HFFc6 (cell line): ENCODE results near the gene MYO15A. TPM values are rescaled to one million over a fixed set of nuclear protein-coding genes. Genes with fewer than 3 reads are reported as not detected.

Experiments used
- DNase-seq: peaks from one replicate; pipeline ENCODE4 v3.0.0-alpha.2; 2018
- H3K27ac Mint-ChIP-seq: 2 replicates; pipeline ENCODE4 v1.8.0; 2020; ENCODE audit warnings: mild to moderate bottlenecking, mixed read lengths
- H3K27me3 Mint-ChIP-seq: 2 replicates; pipeline ENCODE4 v1.8.0; 2021; ENCODE audit warnings: mild to moderate bottlenecking, moderate library complexity, mixed read lengths; ENCODE audit not compliant: insufficient read depth
- H3K36me3 Mint-ChIP-seq: 2 replicates; pipeline ENCODE4 v1.8.0; 2021; ENCODE audit warnings: low read depth, mixed read lengths
- H3K4me1 Mint-ChIP-seq: 2 replicates; pipeline ENCODE4 v1.8.0; 2020; ENCODE audit warnings: low read depth, mixed read lengths
- H3K4me3 Mint-ChIP-seq: 2 replicates; pipeline ENCODE4 v1.8.0; 2020; ENCODE audit warnings: mild to moderate bottlenecking, moderate library complexity, mixed read lengths
- H3K9me3 Mint-ChIP-seq: 2 replicates; pipeline ENCODE4 v1.8.0; 2020; ENCODE audit warnings: mild to moderate bottlenecking, mixed read lengths
- total RNA-seq, 6 experiments: library from RNA; stranded (reverse); fragmentation: NEBNext Ultra II Directional; extraction: Animal tissue kit (Norgen Biotek cat#: 25700); gene quantifications; 2 replicates in 1 of 6; 3 replicates in 5 of 6; pipeline ENCODE4 v1.2.3, GENCODE V29; 2021
- TF ChIP-seq, protein P1 (sequence below): fragments of 200-600 bp; sonication (generic); IDR thresholded peaks from 2 replicates; pipeline ENCODE4 v1.5.0; 2021; ENCODE audit warnings: antibody characterized with exemption, mild to moderate bottlenecking

The MYO15A gene
- total RNA-seq, 6 experiments from 2014 or later = 0.12 to 0.20 (median 0.16) TPM; not detected in 2

GRCh38 chr17:18141210-18141803, 32.8 kb downstream of the MYO15A start:
- H3K4me3 Mint-ChIP-seq = no peak overlapping the region
- H3K9me3 Mint-ChIP-seq = no peaks in the 10 kb centered on the region
- TF ChIP-seq, protein P1, sequence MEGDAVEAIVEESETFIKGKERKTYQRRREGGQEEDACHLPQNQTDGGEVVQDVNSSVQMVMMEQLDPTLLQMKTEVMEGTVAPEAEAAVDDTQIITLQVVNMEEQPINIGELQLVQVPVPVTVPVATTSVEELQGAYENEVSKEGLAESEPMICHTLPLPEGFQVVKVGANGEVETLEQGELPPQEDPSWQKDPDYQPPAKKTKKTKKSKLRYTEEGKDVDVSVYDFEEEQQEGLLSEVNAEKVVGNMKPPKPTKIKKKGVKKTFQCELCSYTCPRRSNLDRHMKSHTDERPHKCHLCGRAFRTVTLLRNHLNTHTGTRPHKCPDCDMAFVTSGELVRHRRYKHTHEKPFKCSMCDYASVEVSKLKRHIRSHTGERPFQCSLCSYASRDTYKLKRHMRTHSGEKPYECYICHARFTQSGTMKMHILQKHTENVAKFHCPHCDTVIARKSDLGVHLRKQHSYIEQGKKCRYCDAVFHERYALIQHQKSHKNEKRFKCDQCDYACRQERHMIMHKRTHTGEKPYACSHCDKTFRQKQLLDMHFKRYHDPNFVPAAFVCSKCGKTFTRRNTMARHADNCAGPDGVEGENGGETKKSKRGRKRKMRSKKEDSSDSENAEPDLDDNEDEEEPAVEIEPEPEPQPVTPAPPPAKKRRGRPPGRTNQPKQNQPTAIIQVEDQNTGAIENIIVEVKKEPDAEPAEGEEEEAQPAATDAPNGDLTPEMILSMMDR = peak; percentile 84
- H3K27me3 Mint-ChIP-seq = peaks cover 14% of the 10 kb centered on the region
- peak; percentile 66 for DNase-seq
- no peak overlapping the region for H3K27ac Mint-ChIP-seq
- no peaks in the 10 kb centered on the region for H3K36me3 Mint-ChIP-seq
- peaks cover 6% of the 10 kb centered on the region; the same call in 1 of the 2 replicates for H3K4me1 Mint-ChIP-seq

DNA sequence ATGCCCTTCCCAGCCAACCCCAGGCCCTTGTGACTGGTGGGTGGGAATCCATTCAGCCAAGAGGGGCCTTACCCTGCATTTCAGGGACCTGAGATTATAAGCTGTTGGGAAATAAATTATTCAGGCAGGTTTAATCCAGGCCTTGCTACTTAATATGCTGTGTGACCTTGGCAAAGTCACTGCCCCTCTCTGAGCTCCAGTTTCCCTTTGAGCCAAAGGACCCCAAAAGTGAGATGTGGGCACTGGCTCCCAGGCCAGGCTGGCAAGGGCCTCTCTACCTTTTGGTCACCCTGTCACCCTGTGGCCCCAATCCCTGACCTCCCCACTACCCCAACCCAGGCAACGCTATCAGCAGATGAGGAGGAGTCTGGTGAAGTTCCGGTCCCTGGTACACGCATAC, 33.9 kb downstream of the MYO15A start:
- H3K27me3 Mint-ChIP-seq = peaks cover 12% of the 10 kb centered on the region
- no peaks in the 10 kb centered on the region for H3K36me3 Mint-ChIP-seq
- H3K27ac Mint-ChIP-seq = no peak overlapping the region
- peaks cover 6% of the 10 kb centered on the region; the same call in 1 of the 2 replicates for H3K4me1 Mint-ChIP-seq
- no peak for DNase-seq
- no peaks in the 10 kb centered on the region for H3K9me3 Mint-ChIP-seq
- TF ChIP-seq, protein P1 = no peak
- H3K4me3 Mint-ChIP-seq = no peak overlapping the region

GRCh38 chr17:18143044-18143936, 34.7 kb downstream of the MYO15A start:
- peaks cover 12% of the 10 kb centered on the region for H3K27me3 Mint-ChIP-seq
- H3K9me3 Mint-ChIP-seq = no peaks in the 10 kb centered on the region
- peak; percentile 11 for DNase-seq
- no peak overlapping the region for H3K4me3 Mint-ChIP-seq
- TF ChIP-seq, protein P1 = peak; percentile 70
- H3K4me1 Mint-ChIP-seq = peaks cover 6% of the 10 kb centered on the region; the same call in 1 of the 2 replicates
- no peak overlapping the region for H3K27ac Mint-ChIP-seq
- no peaks in the 10 kb centered on the region for H3K36me3 Mint-ChIP-seq

GRCh38 chr17:18144261-18144660, 35.7 kb downstream of the MYO15A start:
- no peak overlapping the region for H3K4me3 Mint-ChIP-seq
- H3K27me3 Mint-ChIP-seq = peaks cover 12% of the 10 kb centered on the region
- TF ChIP-seq, protein P1 = no peak

DNA sequence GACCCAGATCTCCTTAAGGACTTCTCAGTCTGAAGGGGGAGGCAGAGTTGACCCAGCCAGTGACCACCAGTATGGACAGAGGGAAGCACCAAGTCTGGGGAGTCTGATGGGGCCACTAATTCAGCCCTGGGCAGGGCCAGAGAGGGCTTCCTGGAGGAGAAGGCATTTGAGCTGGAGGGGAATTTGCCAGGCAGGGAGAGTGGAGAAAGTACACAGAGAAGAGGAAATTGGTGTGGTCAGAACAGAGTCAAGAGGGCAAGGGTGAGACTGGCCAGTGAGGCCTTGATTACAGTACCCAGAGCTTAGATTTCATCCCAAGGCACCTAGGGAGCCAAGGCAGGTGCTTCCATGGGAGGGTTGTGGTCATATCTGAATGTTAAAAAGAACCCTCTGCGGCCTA, 36.3 kb downstream of the MYO15A start:
- Mint-ChIP-seq H3K4me1 (peaks cover 6% of the 10 kb centered on the region; the same call in 1 of the 2 replicates), H3K4me3 (no peak overlapping the region), H3K9me3 (no peaks in the 10 kb centered on the region), H3K27ac (no peak overlapping the region), H3K27me3 (peaks cover 12% of the 10 kb centered on the region), H3K36me3 (no peaks in the 10 kb centered on the region)
- no peak for DNase-seq
- TF ChIP-seq, protein P1 = no peak

More at GRCh38 chr17:18144261-18144660, 35.7 kb downstream of the MYO15A start:
- DNase-seq = no peak
- Mint-ChIP-seq H3K9me3 (no peaks in the 10 kb centered on the region), H3K36me3 (no peaks in the 10 kb centered on the region), H3K4me1 (peaks cover 6% of the 10 kb centered on the region; the same call in 1 of the 2 replicates), H3K27ac (no peak overlapping the region)
